PC-3 (cell line): ENCODE measurements around the gene ITK. TPM values are rescaled to one million over a fixed set of nuclear protein-coding genes. Genes with fewer than 3 reads are reported as not detected.

Source experiments
- ATAC-seq: fragments of 200-7000 bp; cut with Tn5 transposase; 2 replicates; pipeline ENCODE4 v1.9.1; 2020; ENCODE audit warnings: mild to moderate bottlenecking, moderate library complexity
- BruUV-seq: library from RNA; stranded (reverse); fragments of 400-500 nt; replicated peaks from 2 replicates; lab custom pipeline; 2021; lab: Mats Ljungman, UMichigan
- CTCF ChIA-PET: fragments of 300-600 bp; sonication (Branson Sonifier 250); formaldehyde crosslinking; loops from one replicate; lab custom pipeline; 2022; ENCODE audit warnings: antibody characterized with exemption; lab: Charles Lee
- POLR2A ChIA-PET: fragments of 300-600 bp; sonication (Branson Sonifier 250); formaldehyde crosslinking; loops from one replicate; lab custom pipeline; 2022; ENCODE audit warnings: antibody characterized with exemption; ENCODE audit not compliant: unreplicated experiment; lab: Charles Lee
- DNase-seq: peaks from one replicate; pipeline ENCODE4 v3.0.0-alpha.2; 2015
- H2AFZ ChIP-seq: fragments of 300-600 bp; sonication (generic); 2 replicates; pipeline ENCODE4 v1.6.0; 2016; ENCODE audit warnings: antibody characterized with exemption, low read length
- H3F3A ChIP-seq: fragments of 300-600 bp; sonication (generic); one replicate; pipeline ENCODE4 v1.6.0; 2017; ENCODE audit warnings: antibody characterized with exemption, low read length, control low read depth, mild to moderate bottlenecking; ENCODE audit not compliant: unreplicated experiment
- H3K27ac ChIP-seq: fragments of 300-600 bp; sonication (generic); 2 replicates; pipeline ENCODE4 v1.5.1; 2016; ENCODE audit warnings: mild to moderate bottlenecking, low read length
- H3K27me3 ChIP-seq: fragments of 300-600 bp; sonication (generic); 2 replicates; pipeline ENCODE4 v1.6.1; 2016; ENCODE audit warnings: low read length, mixed read lengths
- H3K36me3 ChIP-seq: fragments of 300-600 bp; sonication (generic); 2 replicates; pipeline ENCODE4 v1.6.1; 2016; ENCODE audit warnings: low read depth, mixed run types, low read length, mixed read lengths
- H3K4me1 ChIP-seq: fragments of 300-600 bp; sonication (generic); 2 replicates; pipeline ENCODE4 v1.5.1; 2016; ENCODE audit warnings: low read length; ENCODE audit not compliant: insufficient read depth
- H3K4me2 ChIP-seq: fragments of 300-600 bp; sonication (generic); 2 replicates; pipeline ENCODE4 v1.6.0; 2016; ENCODE audit warnings: low read length
- H3K4me3 ChIP-seq: fragments of 300-600 bp; sonication (generic); 2 replicates; pipeline ENCODE4 v1.5.1; 2016; ENCODE audit warnings: mild to moderate bottlenecking, low read length, mixed read lengths
- H3K79me2 ChIP-seq: fragments of 300-600 bp; sonication (generic); 2 replicates; pipeline ENCODE4 v1.6.1; 2017; ENCODE audit warnings: low read length, mixed read lengths
- H3K9ac ChIP-seq: fragments of 300-600 bp; sonication (generic); 2 replicates; pipeline ENCODE4 v1.6.0; 2016; ENCODE audit warnings: mild to moderate bottlenecking, low read length
- H3K9me2 ChIP-seq: fragments of 300-600 bp; sonication (generic); replicated peaks from 2 replicates; pipeline ENCODE4 v1.6.1; 2016; ENCODE audit warnings: mixed run types, low read length, mixed read lengths
- H3K9me3 ChIP-seq: fragments of 300-600 bp; sonication (generic); 2 replicates; pipeline ENCODE4 v1.6.1; 2016; ENCODE audit warnings: low read length, mixed read lengths
- H4K20me1 ChIP-seq: fragments of 300-600 bp; sonication (generic); 2 replicates; pipeline ENCODE4 v1.6.1; 2016; ENCODE audit warnings: low read length, mixed read lengths
- CTCF ChIP-seq: fragments of 300-600 bp; sonication (generic); conservative IDR thresholded peaks from 2 replicates; pipeline ENCODE4 v1.5.1; 2017; ENCODE audit warnings: antibody characterized with exemption, low read depth, mild to moderate bottlenecking, low read length
- EZH2 ChIP-seq: fragments of 300-600 bp; sonication (generic); IDR thresholded peaks from one replicate; pipeline ENCODE4 v1.6.1; 2017; ENCODE audit warnings: antibody characterized with exemption, mild to moderate bottlenecking, low read length; ENCODE audit not compliant: unreplicated experiment
- EZH2phosphoT487 ChIP-seq: fragments of 300-600 bp; sonication (generic); IDR thresholded peaks from 2 replicates; pipeline ENCODE4 v1.6.1; 2018; ENCODE audit warnings: mild to moderate bottlenecking, antibody characterized with exemption, low read length, borderline replicate concordance
- intact Hi-C: fragments of 100-400 bp; cut with micrococcal nuclease; formaldehyde crosslinking; loops from 2 replicates; pipeline ENCODE4 v1.9.0; 2023
- total RNA-seq: library from RNA; depleted of rRNA; stranded (reverse); fragments of >200 nt; gene quantifications from 2 replicates; pipeline ENCODE4 v1.2.3, GENCODE V29; 2014

Gene ITK
- total RNA-seq, 1 experiment from 2014 or later = 0.69 TPM

GRCh38 chr5:157300564-157300963 lies 119.9 kb downstream of the ITK start:
- H2AFZ ChIP-seq = no peak overlapping the region
- no peak for TF ChIP-seq EZH2phosphoT487
- no peak for TF ChIP-seq EZH2
- TF ChIP-seq CTCF = no peak
- DNase-seq (no peak), ATAC-seq (no peak)
- no peaks in the 10 kb centered on the region for H3K79me2 ChIP-seq
- no TSS peak for BruUV-seq
- no peaks in the 10 kb centered on the region for H3K9me2 ChIP-seq
- H3K36me3 ChIP-seq = no peaks in the 10 kb centered on the region
- H3F3A ChIP-seq = no peaks in the 10 kb centered on the region
- H3K27me3 ChIP-seq = no peaks in the 10 kb centered on the region
- ChIA-PET POLR2A (no interaction called here), CTCF (no interaction called here)
- intact Hi-C loops = loop anchor here (5.0 kb wide), 1 partner anchor 623 kb away; no protein-coding TSS in a partner anchor
- H3K4me2 ChIP-seq = no peak overlapping the region
- H3K9ac ChIP-seq = no peak overlapping the region
- no peak overlapping the region for H3K4me3 ChIP-seq
- no peaks in the 10 kb centered on the region for H4K20me1 ChIP-seq
- H3K4me1 ChIP-seq = no peaks in the 10 kb centered on the region
- H3K27ac ChIP-seq = no peak overlapping the region
- no peaks in the 10 kb centered on the region for H3K9me3 ChIP-seq

- no peak for DNase-seq
- Histone ChIP-seq H3F3A (no peaks in the 10 kb centered on the region), H3K9me3 (no peaks in the 10 kb centered on the region), H3K79me2 (no peaks in the 10 kb centered on the region), H3K27me3 (no peaks in the 10 kb centered on the region), H3K9ac (no peak overlapping the region), H3K36me3 (no peaks in the 10 kb centered on the region), H2AFZ (no peak overlapping the region), H3K9me2 (no peaks in the 10 kb centered on the region), H3K4me1 (no peaks in the 10 kb centered on the region), H3K4me3 (no peak overlapping the region), H4K20me1 (no peaks in the 10 kb centered on the region), H3K27ac (no peak overlapping the region), H3K4me2 (no peak overlapping the region)
- BruUV-seq = no TSS peak
- ChIA-PET POLR2A (no interaction called here), CTCF (no interaction called here)
- intact Hi-C loops = loop anchor here (5.0 kb wide), 1 partner anchor 624 kb away; no protein-coding TSS in a partner anchor
- ATAC-seq = no peak
- TF ChIP-seq CTCF (no peak), EZH2 (no peak), EZH2phosphoT487 (no peak)
Measured at GRCh38 chr5:157301066-157301465, 120.4 kb downstream of the ITK start.

GRCh38 chr5:157303023-157303422 lies 122.4 kb downstream of the ITK start:
- Histone ChIP-seq H3K36me3 (no peaks in the 10 kb centered on the region), H3K27ac (no peak overlapping the region), H3K4me3 (no peak overlapping the region), H3K4me1 (no peaks in the 10 kb centered on the region), H3K9me2 (no peaks in the 10 kb centered on the region), H3K27me3 (no peaks in the 10 kb centered on the region), H4K20me1 (no peaks in the 10 kb centered on the region), H3F3A (no peaks in the 10 kb centered on the region), H3K79me2 (no peaks in the 10 kb centered on the region), H3K4me2 (no peak overlapping the region), H3K9me3 (no peaks in the 10 kb centered on the region), H2AFZ (no peak overlapping the region), H3K9ac (no peak overlapping the region)
- ATAC-seq = no peak
- intact Hi-C loops = loop anchor here (5.0 kb wide), 1 partner anchor 626 kb away; no protein-coding TSS in a partner anchor
- no peak for TF ChIP-seq EZH2
- POLR2A ChIA-PET = no interaction called here
- CTCF ChIA-PET = no interaction called here
- DNase-seq = no peak
- BruUV-seq = no TSS peak
